Neuronal stem cell (in vitro differentiated cells): ENCODE measurements around the gene PPM1E.
A peak's percentile ranks its signal among the peaks of the same experiment; 100 is the strongest.

Experiments
- DNase-seq: peaks from one replicate; pipeline ENCODE4 v3.0.0-alpha.2; 2013; ENCODE audit warnings: low spot score
- H2AFZ ChIP-seq: one replicate; pipeline ENCODE4 v1.6.1; 2013; ENCODE audit warnings: mild to moderate bottlenecking, low read length, inconsistent platforms
- H2AK5ac ChIP-seq: 2 replicates; pipeline ENCODE4 v1.6.1; 2013; ENCODE audit warnings: low read depth, mild to moderate bottlenecking, inconsistent platforms, low read length, moderate library complexity, mixed read lengths
- H2BK120ac ChIP-seq: 2 replicates; pipeline ENCODE4 v1.6.1; 2013; ENCODE audit warnings: low read depth, mild to moderate bottlenecking, inconsistent platforms, low read length, moderate library complexity, mixed read lengths
- H2BK12ac ChIP-seq: one replicate; pipeline ENCODE4 v1.6.1; 2013; ENCODE audit warnings: low read length, inconsistent platforms
- H2BK15ac ChIP-seq: 2 replicates; pipeline ENCODE4 v1.6.1; 2013; ENCODE audit warnings: mild to moderate bottlenecking, low read length, inconsistent platforms, mixed read lengths
- H2BK5ac ChIP-seq: one replicate; pipeline ENCODE4 v1.6.1; 2013; ENCODE audit warnings: inconsistent platforms, mild to moderate bottlenecking, low read length, moderate library complexity
- H3K14ac ChIP-seq: one replicate; pipeline ENCODE4 v1.6.1; 2013; ENCODE audit warnings: low read length, inconsistent platforms
- H3K18ac ChIP-seq: 2 replicates; pipeline ENCODE4 v1.6.1; 2013; ENCODE audit warnings: low read length, inconsistent platforms
- H3K23ac ChIP-seq: 2 replicates; pipeline ENCODE4 v1.6.1; 2013; ENCODE audit warnings: low read depth, mild to moderate bottlenecking, mixed read lengths, low read length, inconsistent platforms; ENCODE audit not compliant: poor library complexity
- H3K27ac ChIP-seq: replicated peaks from 3 replicates; pipeline ENCODE4 v1.5.1; 2013; ENCODE audit warnings: low read length, inconsistent platforms
- H3K27me3 ChIP-seq, 3 experiments: 2 replicates each; pipeline ENCODE4 v1.6.1; 2013; ENCODE audit warnings: low read length in 3 of 3, mild to moderate bottlenecking in 2 of 3, inconsistent platforms in 1 of 3, low read depth in 1 of 3, mixed read lengths in 1 of 3, moderate library complexity in 1 of 3; ENCODE audit not compliant: control insufficient read depth in 3 of 3, insufficient read depth in 3 of 3
- H3K36me3 ChIP-seq, 2 donors: replicated peaks in 1 of 2; 2 replicates each; pipeline ENCODE4 v1.6.1; 2013; ENCODE audit warnings: low read length in 2 of 2; ENCODE audit not compliant: control insufficient read depth in 2 of 2, insufficient read depth in 2 of 2
- H3K4ac ChIP-seq: 2 replicates; pipeline ENCODE4 v1.6.1; 2013; ENCODE audit warnings: inconsistent platforms, mild to moderate bottlenecking, low read length, moderate library complexity
- H3K4me1 ChIP-seq, 2 donors: 1 replicate in 1 of 2; 2 replicates in 1 of 2; pipeline ENCODE4 v1.6.1; 2013; ENCODE audit warnings: low read length in 2 of 2, low read depth in 1 of 2; ENCODE audit not compliant: control insufficient read depth in 2 of 2, insufficient read depth in 1 of 2
- H3K4me2 ChIP-seq: one replicate; pipeline ENCODE4 v1.6.1; 2013; ENCODE audit warnings: mild to moderate bottlenecking, low read length, inconsistent platforms; ENCODE audit not compliant: insufficient read depth, poor library complexity, severe bottlenecking
- H3K4me3 ChIP-seq, 2 donors: 2 replicates each; pipeline ENCODE4 v1.5.1; 2013; ENCODE audit warnings: low read length in 2 of 2, mild to moderate bottlenecking in 2 of 2, inconsistent platforms in 1 of 2, moderate library complexity in 1 of 2
- H3K79me1 ChIP-seq: one replicate; pipeline ENCODE4 v1.6.1; 2013; ENCODE audit warnings: low read depth, mild to moderate bottlenecking, inconsistent platforms, low read length, moderate library complexity
- H3K9ac ChIP-seq: one replicate; pipeline ENCODE4 v1.6.1; 2013; ENCODE audit warnings: mild to moderate bottlenecking, low read depth, low read length, inconsistent platforms; ENCODE audit not compliant: poor library complexity
- H3K9me3 ChIP-seq, 2 donors: replicated peaks in 1 of 2; 2 replicates each; pipeline versions ENCODE3 to v1.6.1; 2013; ENCODE audit warnings: low read length in 2 of 2, mild to moderate bottlenecking in 2 of 2, inconsistent platforms in 1 of 2, low read depth in 1 of 2, mixed read lengths in 1 of 2, moderate library complexity in 1 of 2; ENCODE audit not compliant: control insufficient read depth in 2 of 2, insufficient read depth in 1 of 2
- H4K8ac ChIP-seq: one replicate; pipeline ENCODE4 v1.6.1; 2013; ENCODE audit warnings: low read depth, mild to moderate bottlenecking, inconsistent platforms, low read length, moderate library complexity
- H4K91ac ChIP-seq: one replicate; pipeline ENCODE4 v1.6.1; 2013; ENCODE audit warnings: low read length, low read depth, mild to moderate bottlenecking, inconsistent platforms; ENCODE audit not compliant: poor library complexity
- WGBS, 2 donors: extraction: QIAGEN DNeasy Blood & Tissue Kit; methylation state at CpG; one replicate each; pipeline ENCODE4 v1.1.7; 2013; ENCODE audit warnings: missing lambda C conversion rate in 2 of 2, mixed read lengths in 1 of 2; ENCODE audit not compliant: insufficient read length in 2 of 2, insufficient replicate concordance in 1 of 2; ENCODE audit errors: extremely low coverage in 2 of 2; 5-methylcytosine and 5-hydroxymethylcytosine counted together

PPM1E gene

GRCh38 chr17:58966208-58966607 lies 210.6 kb downstream of the PPM1E start:
- H3K4me2 ChIP-seq: no peak overlapping the region
- H3K9me3 ChIP-seq: no peaks in the 10 kb centered on the region
- no peaks in the 10 kb centered on the region for H3K27me3 ChIP-seq
- H3K18ac ChIP-seq: no peak overlapping the region
- no peak overlapping the region for H3K27ac ChIP-seq
- DNase-seq: no peak
- no peak overlapping the region for H3K9ac ChIP-seq
- no peak overlapping the region for H2BK15ac ChIP-seq
- no peak overlapping the region for H2AK5ac ChIP-seq
- H2BK12ac ChIP-seq: no peak overlapping the region
- no peaks in the 10 kb centered on the region for H3K79me1 ChIP-seq
- no peak overlapping the region for H3K14ac ChIP-seq
- no peak overlapping the region for H4K8ac ChIP-seq
- no peak overlapping the region for H4K91ac ChIP-seq
- peaks cover 14 to 28% of the 10 kb centered on the region in 2 donors for H3K4me1 ChIP-seq
- H2BK5ac ChIP-seq: no peak overlapping the region
- WGBS, 2 donors: no CpG with 5 or more reads among the region's 3 CpGs
- no peak overlapping the region for H3K23ac ChIP-seq
- no peaks in the 10 kb centered on the region for H3K36me3 ChIP-seq
- no peak overlapping the region for H2BK120ac ChIP-seq
- no peak overlapping the region for H2AFZ ChIP-seq
- no peak overlapping the region for H3K4me3 ChIP-seq
- H3K4ac ChIP-seq: no peak overlapping the region

DNA sequence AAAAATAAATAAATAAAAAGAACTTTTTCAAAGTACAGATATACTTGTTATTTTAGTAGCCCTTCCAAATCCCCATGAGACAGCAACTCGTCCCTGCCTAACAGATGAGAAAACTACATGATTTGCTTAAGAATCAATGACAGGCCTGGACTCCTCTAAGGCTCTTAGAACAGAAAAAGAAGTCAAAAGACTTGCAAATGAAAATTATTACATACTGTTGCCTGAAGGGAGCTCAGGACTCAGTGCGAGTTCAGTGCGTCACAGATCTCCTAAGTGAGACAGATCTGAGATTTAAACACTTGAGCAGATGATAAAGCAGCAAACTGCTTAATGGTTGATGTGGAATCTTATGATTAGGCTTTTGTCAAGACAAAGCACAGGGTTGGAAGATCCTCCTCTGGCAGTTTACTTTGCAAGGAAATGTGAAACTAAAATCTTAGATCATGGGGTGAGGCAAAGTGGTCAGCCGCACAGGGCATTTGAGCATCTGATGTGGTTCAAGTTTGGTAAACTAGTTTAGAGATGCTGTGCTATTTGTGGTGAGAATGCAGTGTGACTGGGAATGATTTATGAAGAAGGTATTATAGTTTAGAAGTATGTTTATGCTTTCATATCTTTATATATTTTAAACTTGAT lies 212.9 kb downstream of the PPM1E start:
- H2BK120ac ChIP-seq: no peak overlapping the region
- H3K4me1 ChIP-seq: peaks cover 14 to 29% of the 10 kb centered on the region in 2 donors
- H3K23ac ChIP-seq: no peak overlapping the region
- H3K27ac ChIP-seq: no peak overlapping the region
- H4K8ac ChIP-seq: no peak overlapping the region
- DNase-seq: no peak
- no peak overlapping the region for H2BK12ac ChIP-seq
- H3K14ac ChIP-seq: no peak overlapping the region
- H3K4ac ChIP-seq: no peak overlapping the region
- no peaks in the 10 kb centered on the region for H3K9me3 ChIP-seq
- H2AK5ac ChIP-seq: no peak overlapping the region
- no peak overlapping the region for H3K18ac ChIP-seq
- no peak overlapping the region for H4K91ac ChIP-seq
- no peak overlapping the region for H2BK5ac ChIP-seq
- no peaks in the 10 kb centered on the region for H3K79me1 ChIP-seq
- H2AFZ ChIP-seq: no peak overlapping the region
- no CpG with 5 or more reads among the region's 4 CpGs for WGBS, 2 donors
- H3K4me2 ChIP-seq: no peak overlapping the region
- no peak overlapping the region for H3K9ac ChIP-seq
- H3K4me3 ChIP-seq: no peak overlapping the region
- H3K36me3 ChIP-seq: no peaks in the 10 kb centered on the region
- no peak overlapping the region for H2BK15ac ChIP-seq
- no peaks in the 10 kb centered on the region for H3K27me3 ChIP-seq

DNA sequence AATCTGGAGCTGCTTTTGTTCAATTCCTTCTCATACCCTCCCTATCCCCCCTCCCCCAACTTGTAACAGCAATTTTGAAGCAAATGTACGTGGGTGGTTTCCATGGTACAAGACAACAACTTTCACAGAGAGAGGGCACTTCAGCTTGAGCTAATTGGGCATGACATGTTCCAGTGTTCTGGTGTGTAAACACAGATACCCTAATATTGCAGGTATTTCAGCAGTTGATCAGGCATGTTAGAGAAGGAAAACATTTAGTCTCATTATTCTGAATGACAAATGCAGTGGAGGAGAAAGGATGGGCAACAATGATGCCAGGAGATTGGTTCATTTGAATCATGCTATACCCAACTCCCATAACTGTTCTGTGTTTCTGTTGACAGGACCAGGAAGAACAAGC lies 213.5 kb downstream of the PPM1E start:
- H3K14ac ChIP-seq: no peak overlapping the region
- H3K4ac ChIP-seq: no peak overlapping the region
- no peak overlapping the region for H3K4me3 ChIP-seq
- no peak overlapping the region for H2AK5ac ChIP-seq
- H2BK5ac ChIP-seq: no peak overlapping the region
- H2AFZ ChIP-seq: no peak overlapping the region
- no CpG with 5 or more reads among the region's 1 CpG for WGBS, 2 donors
- H3K27ac ChIP-seq: no peak overlapping the region
- H3K18ac ChIP-seq: no peak overlapping the region
- H3K79me1 ChIP-seq: no peaks in the 10 kb centered on the region
- no peaks in the 10 kb centered on the region for H3K36me3 ChIP-seq
- H2BK15ac ChIP-seq: no peak overlapping the region
- no peak overlapping the region for H4K91ac ChIP-seq
- no peak overlapping the region for H2BK12ac ChIP-seq
- no peak for DNase-seq
- H4K8ac ChIP-seq: no peak overlapping the region
- no peaks in the 10 kb centered on the region for H3K9me3 ChIP-seq
- H3K4me1 ChIP-seq: peaks cover 14 to 29% of the 10 kb centered on the region in 2 donors
- no peak overlapping the region for H3K4me2 ChIP-seq
- H3K23ac ChIP-seq: no peak overlapping the region
- H2BK120ac ChIP-seq: no peak overlapping the region
- no peaks in the 10 kb centered on the region for H3K27me3 ChIP-seq
- H3K9ac ChIP-seq: no peak overlapping the region

- H3K27ac ChIP-seq: no peak overlapping the region
- no CpG with 5 or more reads among the region's 4 CpGs for WGBS, 2 donors
Measured at GRCh38 chr17:58969612-58970011, 214.0 kb downstream of the PPM1E start.

More at GRCh38 chr17:58969612-58970011, 214.0 kb downstream of the PPM1E start:
- Histone ChIP-seq H4K8ac (no peak overlapping the region), H2BK120ac (no peak overlapping the region), H3K23ac (no peak overlapping the region), H3K4ac (no peak overlapping the region), H3K4me2 (no peak overlapping the region), H2BK15ac (no peak overlapping the region), H3K79me1 (no peaks in the 10 kb centered on the region), H2AK5ac (no peak overlapping the region), H3K14ac (no peak overlapping the region), H2BK5ac (no peak overlapping the region), H2BK12ac (no peak overlapping the region), H3K4me3 (no peak overlapping the region), H3K18ac (peak overlapping the region; percentile 55), H3K27me3 (no peaks in the 10 kb centered on the region), H4K91ac (no peak overlapping the region), H3K9ac (no peak overlapping the region), H3K9me3 (no peaks in the 10 kb centered on the region), H3K4me1 (peaks cover 14 to 29% of the 10 kb centered on the region in 2 donors), H2AFZ (no peak overlapping the region), H3K36me3 (no peaks in the 10 kb centered on the region)
- DNase-seq: no peak
